GM21737 (cell line): ENCODE data around the gene SERPINA4.

ENCODE experiments used
- ATAC-seq: cut with Tn5 transposase; IDR thresholded peaks from one replicate; pipeline ENCODE4 v1.9.1; 2021; ENCODE audit warnings: mild to moderate bottlenecking, moderate library complexity; ENCODE audit not compliant: unreplicated experiment

Gene SERPINA4

DNA sequence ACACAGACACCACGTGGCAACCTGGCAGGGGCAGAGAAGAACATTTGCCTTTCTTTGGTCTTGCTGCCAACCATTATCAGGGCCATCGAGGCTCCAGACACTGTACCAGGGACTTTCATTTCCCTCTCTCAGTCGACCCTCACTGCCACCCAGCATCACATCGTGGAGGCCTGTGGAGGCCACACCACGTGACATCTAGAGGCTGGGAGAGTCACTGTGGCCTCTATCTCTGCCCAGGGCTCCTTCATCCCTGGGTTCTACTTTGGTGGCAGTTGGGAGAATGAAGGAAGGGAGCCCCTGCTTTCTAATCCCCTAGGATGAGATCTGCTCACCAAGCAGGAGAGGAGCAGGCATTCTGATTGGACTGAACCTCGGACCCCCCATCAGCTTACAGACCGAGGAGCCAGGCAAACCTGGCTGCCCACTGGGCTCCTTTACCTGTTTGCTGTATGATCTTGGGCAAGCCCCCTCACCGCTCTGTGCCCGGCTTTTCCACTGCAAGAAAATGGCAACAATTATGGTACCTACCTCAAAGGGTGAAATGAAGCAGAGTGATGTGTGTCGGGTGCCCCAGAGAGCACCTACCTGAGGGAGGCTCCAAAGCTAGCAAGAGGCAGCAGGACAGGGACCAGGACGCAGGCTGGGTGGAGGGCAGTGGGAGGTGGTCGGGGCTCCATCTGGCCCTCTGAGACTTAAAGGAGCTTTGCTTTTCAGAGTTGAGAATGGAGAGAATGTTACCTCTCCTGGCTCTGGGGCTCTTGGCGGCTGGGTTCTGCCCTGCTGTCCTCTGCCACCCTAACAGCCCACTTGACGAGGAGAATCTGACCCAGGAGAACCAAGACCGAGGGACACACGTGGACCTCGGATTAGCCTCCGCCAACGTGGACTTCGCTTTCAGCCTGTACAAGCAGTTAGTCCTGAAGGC, 52.7 kb downstream of the SERPINA4 start:
- no peak for ATAC-seq

GRCh38 chr14:94614802-94615201, 53.6 kb downstream of the SERPINA4 start:
- no peak for ATAC-seq

GRCh38 chr14:94615254-94615653, 54.0 kb downstream of the SERPINA4 start:
- ATAC-seq = no peak

GRCh38 chr14:94615823-94616570, 54.8 kb downstream of the SERPINA4 start:
- no peak for ATAC-seq

- no peak for ATAC-seq
Observed at GRCh38 chr14:94617366-94617941, 56.2 kb downstream of the SERPINA4 start.

DNA sequence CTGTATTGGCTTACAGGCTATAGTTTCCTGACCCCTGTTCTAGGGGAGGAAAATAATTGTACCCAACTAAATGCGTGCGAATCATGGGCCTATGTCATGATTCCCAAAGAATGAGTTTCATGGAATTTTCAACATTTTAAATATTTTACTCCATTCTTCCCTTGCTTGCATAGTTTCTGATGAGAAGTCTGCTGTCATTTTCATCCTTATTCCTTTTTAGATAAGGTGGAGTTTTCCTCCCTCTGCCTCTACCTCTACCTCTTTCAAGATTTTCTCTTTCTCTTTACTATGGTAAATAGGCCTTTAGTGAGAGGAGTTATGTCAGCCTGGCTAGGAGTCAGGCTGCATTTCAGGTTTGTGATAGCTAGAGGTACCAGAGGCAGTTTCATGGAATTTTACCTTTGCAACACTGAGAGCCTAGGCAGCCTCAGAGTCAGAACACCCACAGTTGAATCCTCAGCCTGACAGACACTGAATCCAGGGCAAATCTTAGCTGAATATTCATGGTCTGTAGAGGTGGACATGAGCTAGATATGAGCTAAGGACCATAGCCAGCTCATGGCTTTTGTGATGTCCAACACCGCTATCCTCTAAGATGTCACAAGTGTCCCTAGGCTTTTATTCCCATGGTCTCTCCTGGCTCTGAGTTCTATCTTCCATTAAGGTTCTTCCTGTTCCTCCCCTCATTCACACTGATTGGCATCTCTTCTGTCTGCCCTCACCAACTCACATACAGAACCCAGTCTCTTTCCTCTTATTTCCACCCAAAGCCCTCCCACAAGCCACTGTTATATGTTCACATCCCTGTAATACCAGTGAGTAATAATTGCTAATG, 57.0 kb downstream of the SERPINA4 start:
- no peak for ATAC-seq

DNA sequence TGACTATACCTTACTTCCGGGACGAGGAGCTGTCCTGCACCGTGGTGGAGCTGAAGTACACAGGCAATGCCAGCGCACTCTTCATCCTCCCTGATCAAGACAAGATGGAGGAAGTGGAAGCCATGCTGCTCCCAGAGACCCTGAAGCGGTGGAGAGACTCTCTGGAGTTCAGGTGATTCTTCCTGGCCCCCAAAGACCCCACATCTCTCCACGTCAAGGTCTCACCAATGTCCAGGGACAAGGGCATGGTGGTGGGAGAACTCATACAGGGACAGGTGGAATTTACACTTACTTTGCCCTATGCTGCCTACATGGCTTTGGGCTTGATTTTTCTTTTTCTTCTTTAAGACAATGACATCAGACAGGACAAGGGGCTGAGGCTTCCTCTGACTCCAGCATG, 58.1 kb downstream of the SERPINA4 start:
- no peak for ATAC-seq
